Measurements from ENCODE around the gene CSGALNACT2. TPM values are rescaled to one million over a fixed set of nuclear protein-coding genes. Genes with fewer than 3 reads are reported as not detected.

Gene CSGALNACT2
- total and polyA plus RNA-seq, 12 donors, result 5.8 to 19.4 (median 12.3) TPM

- peaks cover 9% of the 10 kb centered on the region for H3K27me3 ChIP-seq
- H3K9me3 ChIP-seq (replicated peaks in 1 of 3), result no peaks in the 10 kb centered on the region
- intact Hi-C loops (cut with DNase I), result loop anchor here in 1 of 2 donors (10.0 kb wide), 1 partner anchor 92 kb away; the partner anchor contains the start of gene CSGALNACT2
- no peak overlapping the region for H3K4me3 ChIP-seq
- DNase-seq, result peak in 5 of 7 donors; percentile 4 to 19 (median 11)
- TF ChIP-seq CTCF (IDR thresholded peaks at IDR 0.05) (no peak), POLR2A (IDR thresholded peaks at IDR 0.05) (no peak)
- peaks cover 16 to 30% of the 10 kb centered on the region in 2 donors for H3K4me1 ChIP-seq (replicated peaks in 1 of 2)
- H3K36me3 ChIP-seq (replicated peaks in 1 of 2), result no peaks in the 10 kb centered on the region
- 91 to 96% (median 94%) methylated on average over 7 to 8 of the region's 8 CpGs for WGBS, 4 donors
- no peak overlapping the region for H3K27ac ChIP-seq
Observed at GRCh38 chr10:43226851-43227845, 88.9 kb downstream of the CSGALNACT2 start.

- Histone ChIP-seq H3K9me3 (replicated peaks in 1 of 3) (no peaks in the 10 kb centered on the region), H3K27me3 (peaks cover 9% of the 10 kb centered on the region), H3K4me1 (replicated peaks in 1 of 2) (peaks cover 16 to 30% of the 10 kb centered on the region in 2 donors), H3K4me3 (no peak overlapping the region), H3K36me3 (replicated peaks in 1 of 2) (no peaks in the 10 kb centered on the region), H3K27ac (no peak overlapping the region)
- WGBS, 4 donors, result 81 to 85% (median 81%) methylated on average over 10 to 14 of the region's 14 CpGs
- DNase-seq, result peak in 5 of 7 donors; percentile 5 to 14 (median 11)
- intact Hi-C loops (cut with DNase I), result loop anchor here in 1 of 2 donors (10.0 kb wide), 1 partner anchor 93 kb away; the partner anchor contains the start of gene CSGALNACT2
- no peak for TF ChIP-seq CTCF (IDR thresholded peaks at IDR 0.05)
- no peak for TF ChIP-seq POLR2A (IDR thresholded peaks at IDR 0.05)
Observed at GRCh38 chr10:43227911-43228782, 89.9 kb downstream of the CSGALNACT2 start.

- 25 to 36% (median 30%) methylated on average over 13 to 23 of the region's 23 CpGs for WGBS, 4 donors
- peaks cover 16 to 29% of the 10 kb centered on the region in 2 donors for H3K4me1 ChIP-seq (replicated peaks in 1 of 2)
- no peaks in the 10 kb centered on the region for H3K9me3 ChIP-seq (replicated peaks in 1 of 3)
- peaks cover 9% of the 10 kb centered on the region for H3K27me3 ChIP-seq
- DNase-seq, result peak in 3 of 7 donors; percentile 6 to 13 (median 7)
- intact Hi-C loops (cut with DNase I), result loop anchor here in 1 of 2 donors (10.0 kb wide), 1 partner anchor 94 kb away; the partner anchor contains the start of gene CSGALNACT2
- H3K36me3 ChIP-seq (replicated peaks in 1 of 2), result no peaks in the 10 kb centered on the region
- peak overlapping the region in 2 of 4 donors; percentile 32 to 63 for H3K4me3 ChIP-seq
- no peak for TF ChIP-seq CTCF (IDR thresholded peaks at IDR 0.05)
- TF ChIP-seq POLR2A (IDR thresholded peaks at IDR 0.05), result no peak
- no peak overlapping the region for H3K27ac ChIP-seq
Observed at GRCh38 chr10:43228783-43229207, 90.5 kb downstream of the CSGALNACT2 start.

Data from adrenal gland (tissue), 12 donors.